Activated CD8-positive, alpha-beta memory T cell treated with anti-CD3 and anti-CD28 coated beads, Interleukin-2, amount 10 ng/mL, durations not matched to agents 7 days and 5 days (primary cell): ENCODE measurements around the gene NUBPL. TPM values are rescaled to one million over a fixed set of nuclear protein-coding genes. Genes with fewer than 3 reads are reported as not detected.
"Not testable (repeated sequence)": the region's sequence is repeated elsewhere in the genome, so short reads cannot be mapped to it uniquely, and the experiment has no call there.

Experiments
- ATAC-seq: fragments of 150-1000 bp; cut with Tn5 transposase; one replicate; pipeline ENCODE4 v1.10.0; 2021; ENCODE audit warnings: moderate library complexity
- CTCF ChIA-PET: fragments of 350-600 bp; sonication (Branson Sonifier 250); formaldehyde crosslinking; loops from one replicate; lab custom pipeline; 2021; ENCODE audit warnings: antibody characterized with exemption; lab: Charles Lee
- DNase-seq: peaks from one replicate; pipeline ENCODE4 v3.0.0-alpha.2; 2020
- H3K27ac Mint-ChIP-seq: one replicate; pipeline ENCODE4 v1.8.0; 2021; ENCODE audit warnings: mild to moderate bottlenecking, mixed read lengths
- H3K27me3 Mint-ChIP-seq: one replicate; pipeline ENCODE4 v1.8.0; 2021; ENCODE audit warnings: mixed read lengths
- H3K36me3 Mint-ChIP-seq: one replicate; pipeline ENCODE4 v1.8.0; 2021; ENCODE audit warnings: mild to moderate bottlenecking, mixed read lengths
- H3K4me1 Mint-ChIP-seq: one replicate; pipeline ENCODE4 v1.8.0; 2021; ENCODE audit warnings: mixed read lengths
- H3K4me3 Mint-ChIP-seq: one replicate; pipeline ENCODE4 v1.8.0; 2021; ENCODE audit warnings: mild to moderate bottlenecking, moderate library complexity, mixed read lengths
- H3K9me3 Mint-ChIP-seq: one replicate; pipeline ENCODE4 v1.8.0; 2022; ENCODE audit warnings: low read depth, mixed read lengths
- total RNA-seq, 2 experiments: library from RNA; stranded (reverse); gene quantifications; one replicate each; pipeline ENCODE4 v1.2.3, GENCODE V29; 2021

The NUBPL gene
- total RNA-seq, 2 experiments from 2014 or later, result 6.3 to 7.4 TPM

DNA sequence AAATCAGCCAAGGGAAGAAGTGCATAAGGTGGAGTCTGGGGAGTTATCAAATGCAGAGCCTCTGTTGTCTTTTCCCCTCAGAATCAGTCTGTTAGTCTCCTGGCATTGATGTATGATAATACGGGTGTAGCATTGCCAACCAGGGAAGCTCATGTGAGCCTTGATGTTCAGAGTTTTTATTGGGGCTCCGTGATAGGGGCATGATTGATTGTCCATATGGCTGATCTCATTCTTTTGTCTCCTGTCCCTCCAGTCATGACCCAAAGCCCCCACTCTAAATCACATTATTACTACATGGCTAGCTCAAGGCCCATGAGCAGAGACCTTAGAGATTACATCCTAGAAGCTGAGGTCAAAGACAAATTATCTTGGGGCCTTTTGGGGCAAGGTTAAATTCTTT, 140.9 kb downstream of the NUBPL start:
- peaks cover 18% of the 10 kb centered on the region for H3K36me3 Mint-ChIP-seq

DNA sequence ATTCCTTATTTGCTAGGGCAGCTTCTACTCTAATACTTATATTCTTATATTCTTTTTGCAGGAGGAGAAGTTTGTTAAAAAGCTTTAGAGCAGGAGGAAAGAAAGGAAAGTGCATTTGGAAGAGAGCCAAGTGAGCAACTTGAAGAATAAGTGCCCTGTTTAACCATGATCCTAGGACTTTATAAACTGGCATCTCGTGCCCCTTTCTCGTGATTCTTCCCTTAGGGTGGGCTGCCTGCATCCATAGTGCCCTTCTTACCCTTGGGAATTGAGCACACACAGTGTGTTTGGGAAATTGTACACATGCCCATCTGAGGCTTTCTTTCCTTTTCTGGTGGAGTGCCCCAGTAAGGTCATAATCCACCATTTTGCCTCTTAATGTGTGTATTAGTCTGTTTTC, 141.9 kb downstream of the NUBPL start:
- peaks cover 14% of the 10 kb centered on the region for H3K9me3 Mint-ChIP-seq
- no peaks in the 10 kb centered on the region for H3K27me3 Mint-ChIP-seq
- peaks cover 20% of the 10 kb centered on the region for H3K36me3 Mint-ChIP-seq
- CTCF ChIA-PET, result no interaction called here
- no peak for DNase-seq
- H3K27ac Mint-ChIP-seq, result no peak overlapping the region
- no peaks in the 10 kb centered on the region for H3K4me1 Mint-ChIP-seq
- H3K4me3 Mint-ChIP-seq, result no peak overlapping the region
- no peak for ATAC-seq

More for the DNA sequence above, 140.9 kb downstream of the NUBPL start:
- CTCF ChIA-PET, result no interaction called here
- H3K27me3 Mint-ChIP-seq, result no peaks in the 10 kb centered on the region
- peaks cover 12% of the 10 kb centered on the region for H3K9me3 Mint-ChIP-seq
- H3K4me1 Mint-ChIP-seq, result no peaks in the 10 kb centered on the region
- H3K4me3 Mint-ChIP-seq, result no peak overlapping the region
- ATAC-seq, result no peak
- DNase-seq, result no peak
- no peak overlapping the region for H3K27ac Mint-ChIP-seq

DNA sequence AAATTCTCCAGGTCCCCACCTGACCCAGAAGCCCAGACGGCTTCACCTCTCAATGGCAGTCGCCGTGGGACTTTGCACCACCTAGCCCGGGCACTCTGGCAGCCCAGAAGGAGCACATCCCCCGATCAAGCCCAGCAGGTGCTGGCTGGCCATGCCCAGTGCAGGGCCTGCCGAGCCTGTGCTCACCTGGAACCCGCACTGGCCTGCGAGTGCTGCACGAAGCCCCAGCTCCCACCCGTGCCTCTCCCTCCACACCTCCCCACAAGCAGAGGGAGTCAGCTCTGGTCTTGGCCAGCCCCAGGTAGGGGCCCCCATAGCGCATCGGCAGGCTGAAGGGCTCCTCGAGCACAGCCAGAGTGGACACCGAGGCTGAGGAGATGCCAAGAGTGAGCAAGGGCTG, 144.5 kb downstream of the NUBPL start:
- no peaks in the 10 kb centered on the region for H3K27me3 Mint-ChIP-seq
- CTCF ChIA-PET, result no interaction called here

DNA sequence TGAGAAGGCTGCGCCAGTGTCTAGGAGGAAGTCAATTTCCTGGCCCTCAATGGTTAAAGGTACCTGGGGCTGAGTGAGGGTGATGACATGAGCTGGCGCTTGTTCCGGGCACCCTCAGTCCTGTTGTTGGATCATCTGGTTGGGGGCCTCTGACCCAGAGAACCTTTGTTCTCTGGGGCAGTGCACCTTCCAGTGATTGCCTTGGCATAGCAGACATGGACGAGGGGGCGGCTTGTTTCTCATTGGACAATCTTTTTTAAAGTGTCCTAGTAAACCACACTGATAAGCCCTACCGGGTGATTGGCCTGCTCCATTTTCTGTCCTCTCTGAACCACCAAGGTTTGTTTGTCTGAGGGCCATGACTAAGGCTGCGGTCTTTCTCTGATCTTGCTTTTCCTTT, 147.5 kb downstream of the NUBPL start:
- H3K27ac Mint-ChIP-seq, DNase-seq, ATAC-seq, H3K27me3 Mint-ChIP-seq, CTCF ChIA-PET, H3K4me3 Mint-ChIP-seq, H3K4me1 Mint-ChIP-seq: not testable (repeated sequence)
- H3K9me3 Mint-ChIP-seq, result peaks cover 12% of the 10 kb centered on the region
- H3K36me3 Mint-ChIP-seq, result peaks cover 11% of the 10 kb centered on the region

More for the DNA sequence above, 144.5 kb downstream of the NUBPL start:
- Mint-ChIP-seq H3K36me3 (peaks cover 20% of the 10 kb centered on the region), H3K9me3 (peaks cover 14% of the 10 kb centered on the region), H3K4me3 (no peak overlapping the region), H3K27ac (no peak overlapping the region), H3K4me1 (no peaks in the 10 kb centered on the region)
- DNase-seq (no peak), ATAC-seq (no peak)

DNA sequence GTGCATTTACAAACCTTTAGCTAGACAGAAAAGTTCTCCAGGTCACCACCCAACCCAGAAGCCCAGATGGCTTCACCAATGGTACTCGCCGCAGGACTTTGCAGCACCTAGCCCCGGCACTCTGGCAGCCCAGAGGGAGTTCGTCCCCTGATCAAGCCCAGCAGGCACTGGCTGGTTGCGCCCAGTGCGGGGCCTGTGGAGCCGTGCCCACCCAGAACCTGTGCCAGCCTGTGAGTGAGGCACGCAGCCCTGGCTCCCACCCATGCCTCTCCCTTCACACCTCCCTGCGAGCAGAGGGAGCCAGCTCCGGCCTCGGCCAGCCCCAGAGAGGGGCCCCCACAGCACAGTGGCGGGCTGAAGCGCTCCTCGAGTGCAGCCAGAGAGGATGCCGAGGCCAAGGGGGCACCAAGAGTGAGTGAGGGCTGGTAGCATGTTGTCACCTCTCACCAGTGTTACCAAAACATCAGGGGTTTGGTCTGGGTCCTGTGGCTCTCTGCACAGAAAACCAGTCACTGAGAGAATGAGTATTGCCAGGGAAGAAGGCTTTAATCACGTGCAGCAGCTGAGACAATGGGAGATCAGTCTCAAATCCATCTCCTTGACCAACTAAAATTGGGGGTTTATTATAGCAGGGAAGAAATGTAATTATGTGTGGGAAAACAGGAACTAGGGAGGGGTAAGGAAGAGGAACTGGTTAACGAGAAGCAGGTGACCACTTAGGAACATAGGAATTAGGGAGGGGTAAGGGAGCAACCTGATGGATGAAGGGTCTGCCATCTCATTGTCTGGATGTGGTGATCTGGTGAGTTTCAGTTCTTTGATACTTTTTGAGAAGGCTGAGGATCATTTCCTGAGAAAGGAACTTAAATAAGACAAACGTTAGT, 151.3 kb downstream of the NUBPL start:
- ATAC-seq (no peak), DNase-seq (no peak)
- Mint-ChIP-seq H3K27me3 (no peaks in the 10 kb centered on the region), H3K4me3 (no peak overlapping the region), H3K27ac (no peak overlapping the region), H3K4me1 (no peaks in the 10 kb centered on the region), H3K9me3 (peaks cover 5% of the 10 kb centered on the region), H3K36me3 (peaks cover 4% of the 10 kb centered on the region)
- CTCF ChIA-PET, result no interaction called here

DNA sequence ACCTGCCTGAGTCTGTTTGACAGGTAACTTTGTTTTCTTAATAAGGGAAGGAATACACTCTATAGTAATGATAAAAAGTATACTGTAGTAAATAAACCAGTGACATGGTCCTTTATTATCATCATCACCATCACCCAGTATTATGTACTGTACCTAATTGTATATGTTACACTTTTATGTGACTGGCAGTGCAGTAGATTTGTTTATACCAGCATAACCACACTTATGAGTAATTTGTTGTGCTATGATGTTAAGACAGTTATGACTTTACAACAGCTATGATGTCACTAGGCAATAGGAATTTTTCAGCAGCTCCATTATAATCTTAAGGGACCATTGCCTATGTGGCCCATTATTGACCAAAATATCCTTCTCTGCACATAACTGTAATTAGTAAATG, 155.0 kb downstream of the NUBPL start:
- no peak for ATAC-seq

DNA sequence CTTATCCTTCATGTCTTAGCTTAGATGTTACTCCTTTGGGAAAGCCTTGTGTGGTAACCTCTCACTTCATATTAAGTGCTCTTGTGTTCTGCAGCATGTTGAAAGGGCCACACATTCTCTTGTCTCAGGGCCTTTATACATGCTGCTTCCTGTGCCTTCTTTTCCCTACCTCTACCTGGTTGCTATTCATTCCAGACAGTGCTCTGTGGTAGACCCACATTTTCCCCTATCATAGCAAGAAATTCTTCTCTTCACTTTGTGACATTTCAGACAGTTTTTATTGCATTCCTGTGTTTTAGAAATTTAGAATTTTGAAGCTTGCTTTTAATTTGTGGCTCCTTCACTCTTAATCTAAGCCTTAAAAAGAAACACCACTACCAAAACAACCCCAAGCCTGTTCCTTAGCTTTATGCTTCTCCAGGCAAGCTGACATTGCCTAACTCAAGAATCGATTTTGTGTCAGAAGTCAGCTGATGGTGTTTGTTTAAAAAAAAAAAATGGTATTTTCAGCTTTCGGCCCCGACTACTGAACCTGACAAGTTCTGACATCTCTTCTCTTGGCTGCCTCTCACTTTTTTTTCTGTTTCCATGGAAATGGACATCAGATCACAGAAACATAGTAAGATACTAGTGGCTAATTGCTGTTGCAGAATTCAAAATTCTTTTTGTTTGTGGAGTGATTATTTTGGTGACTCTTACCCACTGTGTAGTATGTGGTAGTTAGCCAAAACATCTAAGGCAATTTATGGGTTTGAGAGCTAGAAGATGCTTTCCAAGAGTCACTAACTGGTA, 156.3 kb downstream of the NUBPL start:
- DNase-seq (no peak), ATAC-seq (no peak)
- Mint-ChIP-seq H3K27me3 (no peaks in the 10 kb centered on the region), H3K27ac (no peak overlapping the region), H3K9me3 (peaks cover 3% of the 10 kb centered on the region), H3K4me1 (no peaks in the 10 kb centered on the region), H3K4me3 (no peak overlapping the region), H3K36me3 (peaks cover 7% of the 10 kb centered on the region)
- CTCF ChIA-PET, result interaction anchor here (1.0 kb wide), 1 partner anchor 13 kb away, joined by 3 read pairs; no protein-coding TSS in a partner anchor

More for the DNA sequence above, 155.0 kb downstream of the NUBPL start:
- no peak overlapping the region for H3K27ac Mint-ChIP-seq
- no peak overlapping the region for H3K4me3 Mint-ChIP-seq
- peaks cover 5% of the 10 kb centered on the region for H3K9me3 Mint-ChIP-seq
- DNase-seq, result no peak
- no peaks in the 10 kb centered on the region for H3K4me1 Mint-ChIP-seq
- H3K36me3 Mint-ChIP-seq, result peaks cover 4% of the 10 kb centered on the region
- CTCF ChIA-PET, result no interaction called here
- H3K27me3 Mint-ChIP-seq, result no peaks in the 10 kb centered on the region

DNA sequence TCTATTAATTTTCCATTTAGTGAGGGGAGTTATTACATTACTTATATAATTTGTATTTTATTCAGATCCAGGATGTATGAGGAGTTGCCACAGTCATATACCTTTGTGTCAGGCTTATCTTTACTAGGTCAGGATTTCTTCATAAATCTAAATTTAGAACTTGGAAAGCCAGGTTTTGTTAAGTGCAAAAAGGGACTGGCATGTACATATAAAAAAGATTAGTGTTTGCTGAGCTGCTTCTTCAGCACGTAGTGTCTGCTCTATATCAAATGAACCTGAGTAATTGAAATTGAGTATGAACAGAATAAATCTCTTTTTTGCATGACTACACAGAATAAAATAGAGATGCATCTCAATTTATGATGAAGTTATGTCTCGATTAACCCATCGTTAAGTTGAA, 157.4 kb downstream of the NUBPL start:
- H3K9me3 Mint-ChIP-seq, result peaks cover 2% of the 10 kb centered on the region
- ATAC-seq, result no peak
- H3K4me3 Mint-ChIP-seq, result no peak overlapping the region
- H3K36me3 Mint-ChIP-seq, result peaks cover 7% of the 10 kb centered on the region
- no peaks in the 10 kb centered on the region for H3K27me3 Mint-ChIP-seq
- no peaks in the 10 kb centered on the region for H3K4me1 Mint-ChIP-seq
- CTCF ChIA-PET, result no interaction called here
- no peak overlapping the region for H3K27ac Mint-ChIP-seq
- no peak for DNase-seq

DNA sequence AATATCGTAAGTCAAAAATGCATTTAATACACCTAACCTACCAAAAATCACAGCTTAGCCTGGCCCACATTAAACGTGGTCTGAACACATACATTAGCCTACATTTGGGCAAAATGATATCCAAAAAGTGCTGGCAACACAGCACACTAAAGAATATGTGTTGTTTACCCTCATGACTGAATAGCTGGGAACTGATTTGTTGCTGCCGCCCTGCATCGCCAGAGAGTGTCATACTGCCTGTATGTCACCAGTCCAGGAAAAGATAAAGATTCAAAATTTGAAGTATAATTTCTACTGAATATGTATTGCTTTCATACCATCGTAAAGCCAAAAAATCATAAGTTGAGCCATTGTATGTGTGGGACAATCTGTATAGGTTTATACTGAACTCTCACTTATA, 157.8 kb downstream of the NUBPL start:
- Mint-ChIP-seq H3K4me3 (no peak overlapping the region), H3K9me3 (peaks cover 3% of the 10 kb centered on the region), H3K4me1 (no peaks in the 10 kb centered on the region), H3K27ac (no peak overlapping the region), H3K27me3 (no peaks in the 10 kb centered on the region), H3K36me3 (peaks cover 7% of the 10 kb centered on the region)
- DNase-seq, result no peak
- CTCF ChIA-PET, result no interaction called here
- no peak for ATAC-seq

DNA sequence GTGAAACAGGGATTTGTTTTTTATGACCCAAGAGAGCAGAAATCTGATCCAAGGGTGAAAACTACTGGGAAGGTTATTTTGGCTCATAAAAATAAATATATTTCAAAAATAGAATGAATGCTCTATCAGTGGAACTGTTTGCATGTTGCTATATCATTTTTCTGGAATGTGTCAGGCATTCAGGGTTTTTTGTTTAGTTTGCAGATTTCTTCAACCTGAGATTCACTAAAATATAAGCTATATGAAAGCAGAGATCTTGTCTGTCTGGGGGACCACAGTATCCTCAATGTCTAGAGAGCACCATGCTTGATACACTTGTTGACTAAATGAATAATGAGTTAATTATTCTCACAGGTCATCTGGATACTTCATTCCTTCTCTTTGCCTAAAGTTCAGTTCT, 165.1 kb downstream of the NUBPL start:
- H3K27ac Mint-ChIP-seq, result no peak overlapping the region
- CTCF ChIA-PET, result no interaction called here
- ATAC-seq, result no peak
- H3K27me3 Mint-ChIP-seq, result no peaks in the 10 kb centered on the region
- no peak for DNase-seq
- no peaks in the 10 kb centered on the region for H3K4me1 Mint-ChIP-seq
- H3K9me3 Mint-ChIP-seq, result peaks cover 8% of the 10 kb centered on the region
- H3K4me3 Mint-ChIP-seq, result no peak overlapping the region
- peaks cover 9% of the 10 kb centered on the region for H3K36me3 Mint-ChIP-seq

DNA sequence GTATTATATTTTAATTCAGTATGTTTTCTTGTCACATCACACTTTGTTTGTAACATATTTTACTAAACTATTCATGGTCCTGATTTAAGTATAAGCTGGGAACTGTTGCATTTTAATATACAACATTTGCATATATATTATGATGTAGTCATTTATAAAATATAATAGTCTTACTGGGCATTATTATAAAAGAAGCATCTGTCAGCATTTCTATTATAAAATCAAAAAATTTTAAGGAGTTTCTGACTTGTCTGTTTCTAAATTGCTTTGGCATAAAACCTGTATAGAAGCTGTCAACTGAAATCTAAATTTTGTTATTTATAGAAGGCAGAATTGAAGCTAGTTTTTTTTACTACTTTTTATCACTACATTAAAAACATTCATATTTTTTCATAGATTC, 166.6 kb downstream of the NUBPL start:
- H3K36me3 Mint-ChIP-seq, result peaks cover 5% of the 10 kb centered on the region
- no peaks in the 10 kb centered on the region for H3K4me1 Mint-ChIP-seq
- no peak for DNase-seq
- no peaks in the 10 kb centered on the region for H3K27me3 Mint-ChIP-seq
- peaks cover 8% of the 10 kb centered on the region for H3K9me3 Mint-ChIP-seq
- no peak for ATAC-seq
- H3K27ac Mint-ChIP-seq, result no peak overlapping the region
- CTCF ChIA-PET, result no interaction called here
- H3K4me3 Mint-ChIP-seq, result no peak overlapping the region

DNA sequence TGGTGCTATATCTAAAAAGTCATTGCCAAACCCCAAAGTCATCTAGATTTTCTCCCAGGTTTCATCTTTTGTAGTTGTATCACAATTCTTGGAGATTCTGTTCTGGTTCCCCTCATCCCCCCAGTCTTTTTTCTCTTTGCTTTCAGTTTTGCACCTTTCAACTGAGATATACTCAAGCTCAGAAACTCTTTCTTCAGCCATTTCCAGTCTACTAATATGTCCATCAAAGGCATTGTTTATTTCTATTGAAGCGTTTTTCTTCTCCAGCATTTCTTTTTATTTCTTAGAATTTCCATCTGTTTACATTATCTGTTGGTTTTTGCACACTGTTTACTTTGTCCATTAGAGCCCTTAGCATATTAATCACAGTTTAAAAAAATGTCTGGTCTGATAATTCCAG, 179.5 kb downstream of the NUBPL start:
- no peaks in the 10 kb centered on the region for H3K4me1 Mint-ChIP-seq
- no peaks in the 10 kb centered on the region for H3K27me3 Mint-ChIP-seq
- ATAC-seq (no peak), DNase-seq (no peak)
- peaks cover 2% of the 10 kb centered on the region for H3K9me3 Mint-ChIP-seq
- no peak overlapping the region for H3K27ac Mint-ChIP-seq
- CTCF ChIA-PET, result no interaction called here
- H3K4me3 Mint-ChIP-seq, result no peak overlapping the region
- no peaks in the 10 kb centered on the region for H3K36me3 Mint-ChIP-seq

DNA sequence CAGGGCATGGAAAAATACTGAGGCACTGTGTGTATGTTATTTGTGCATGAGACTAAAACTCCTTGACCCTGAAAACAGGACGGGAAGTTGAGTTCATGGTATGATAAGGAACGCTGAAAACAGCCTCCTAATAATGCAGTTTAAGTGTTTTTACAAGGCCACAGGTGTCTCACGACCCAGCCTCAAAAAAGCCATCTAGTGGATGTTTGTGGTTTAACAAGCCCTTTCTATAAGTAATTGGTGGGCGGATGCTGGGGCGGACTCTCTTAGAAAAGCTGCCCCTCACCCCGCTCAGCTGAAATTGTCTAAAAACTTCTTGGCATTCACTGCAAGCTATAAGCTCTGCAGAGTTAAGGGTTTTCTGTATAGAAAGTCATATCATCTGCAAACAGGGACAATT, 184.5 kb downstream of the NUBPL start:
- Mint-ChIP-seq H3K4me1 (peaks cover 2% of the 10 kb centered on the region), H3K27ac (no peak overlapping the region), H3K4me3 (no peak overlapping the region), H3K27me3 (no peaks in the 10 kb centered on the region), H3K9me3 (peaks cover 21% of the 10 kb centered on the region), H3K36me3 (peaks cover 20% of the 10 kb centered on the region)
- no peak for ATAC-seq
- DNase-seq, result no peak
- CTCF ChIA-PET, result no interaction called here

DNA sequence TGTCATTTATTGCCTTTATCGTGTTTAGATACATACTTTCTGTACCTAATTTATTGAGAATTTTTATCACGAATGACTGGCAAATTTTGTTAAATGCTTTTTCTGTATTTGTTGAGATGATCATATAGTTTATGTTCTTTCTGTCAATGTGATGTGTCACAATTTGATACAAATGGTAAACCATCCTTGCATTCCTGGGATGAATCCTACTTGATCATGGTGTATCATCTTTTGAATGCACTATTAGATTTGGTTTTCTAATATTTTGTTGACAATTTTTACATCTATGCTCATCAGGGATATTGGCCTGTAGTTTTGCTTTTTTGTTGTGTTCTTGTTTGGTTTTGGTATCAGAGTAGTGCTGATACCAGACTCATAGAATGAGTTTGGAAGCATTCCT, 185.1 kb downstream of the NUBPL start:
- Mint-ChIP-seq H3K4me3 (no peak overlapping the region), H3K4me1 (peaks cover 2% of the 10 kb centered on the region), H3K36me3 (peaks cover 21% of the 10 kb centered on the region), H3K27me3 (no peaks in the 10 kb centered on the region), H3K9me3 (peaks cover 24% of the 10 kb centered on the region), H3K27ac (no peak overlapping the region)
- DNase-seq (no peak), ATAC-seq (no peak)
- CTCF ChIA-PET, result no interaction called here
